Neural cell (in vitro differentiated cells): ENCODE data around the gene RRP15.

Experiments
- CTCF ChIP-seq: fragments of 450-650 bp; IDR thresholded peaks from 2 replicates; pipeline ENCODE4 v1.5.1; 2014; ENCODE audit warnings: antibody characterized with exemption, mild to moderate bottlenecking, moderate library complexity; ENCODE audit not compliant: poor library complexity, severe bottlenecking
- EP300 ChIP-seq: fragments of 450-650 bp; conservative IDR thresholded peaks from 2 replicates; pipeline ENCODE4 v1.6.1; 2014; ENCODE audit warnings: antibody characterized with exemption, mild to moderate bottlenecking, moderate library complexity; ENCODE audit not compliant: poor library complexity, severe bottlenecking
- POLR2AphosphoS5 ChIP-seq: IDR thresholded peaks from 2 replicates; pipeline ENCODE4 v1.6.1; 2012
- RAD21 ChIP-seq: fragments of 450-650 bp; conservative IDR thresholded peaks from 2 replicates; pipeline ENCODE4 v1.6.1; 2014; ENCODE audit warnings: antibody characterized with exemption, mild to moderate bottlenecking, moderate library complexity
- REST ChIP-seq: IDR thresholded peaks from 2 replicates; pipeline ENCODE4 v1.6.1; 2012; ENCODE audit warnings: borderline replicate concordance
- SMC3 ChIP-seq: fragments of 450-650 bp; conservative IDR thresholded peaks from 2 replicates; pipeline ENCODE4 v1.6.1; 2014; ENCODE audit warnings: antibody characterized with exemption, mild to moderate bottlenecking, moderate library complexity; ENCODE audit not compliant: poor library complexity
- TAF1 ChIP-seq: IDR thresholded peaks from 2 replicates; pipeline ENCODE4 v1.6.1; 2012; ENCODE audit warnings: low read depth

- TF ChIP-seq POLR2AphosphoS5 = no peak
- TF ChIP-seq EP300 = no peak
- TF ChIP-seq CTCF = no peak
- no peak for TF ChIP-seq RAD21
- no peak for TF ChIP-seq REST
- TF ChIP-seq SMC3 = no peak
- TF ChIP-seq TAF1 = no peak
Measured at GRCh38 chr1:218314316-218314715, 29.2 kb downstream of the RRP15 start.
